OCI-LY3 (cell line): ENCODE results near the gene SRP9.

Source experiments
- H2AFZ ChIP-seq: fragments of 200-600, 300-600 bp; shearing (Covaris generic); 2 replicates; pipeline ENCODE4 v1.6.0; 2014; ENCODE audit warnings: antibody characterized with exemption, low read depth, low read length
- H3K27ac ChIP-seq: fragments of 200-600, 300-600 bp; sonication (generic); 2 replicates; pipeline ENCODE4 v1.5.1; 2014; ENCODE audit warnings: mild to moderate bottlenecking, low read length, moderate library complexity, mixed read lengths
- H3K27me3 ChIP-seq: fragments of 200-600, 300-600 bp; sonication (generic); 2 replicates; pipeline ENCODE4 v1.6.1; 2014; ENCODE audit warnings: low read depth, low read length, mixed read lengths
- H3K36me3 ChIP-seq: fragments of 200-600, 300-600 bp; sonication (generic); replicated peaks from 2 replicates; pipeline ENCODE3; 2014; ENCODE audit warnings: low read depth, low read length, mixed read lengths
- H3K4me1 ChIP-seq: fragments of 300-600, 200-600 bp; sonication (generic); 2 replicates; pipeline ENCODE4 v1.6.1; 2014; ENCODE audit warnings: low read length, mixed read lengths
- H3K4me2 ChIP-seq: fragments of 200-600, 300-600 bp; sonication (generic); 2 replicates; pipeline ENCODE4 v1.6.1; 2014; ENCODE audit warnings: low read length, mixed read lengths
- H3K4me3 ChIP-seq: fragments of 300-600, 200-600 bp; sonication (generic); 2 replicates; pipeline ENCODE4 v1.5.1; 2014; ENCODE audit warnings: antibody characterized with exemption, mild to moderate bottlenecking, low read length, moderate library complexity
- H3K79me2 ChIP-seq: fragments of 300-600, 200-600 bp; shearing (Covaris generic); 2 replicates; pipeline ENCODE4 v1.6.1; 2014; ENCODE audit warnings: mild to moderate bottlenecking, low read length, mixed read lengths
- H3K9ac ChIP-seq: fragments of 300-600, 200-600 bp; shearing (Covaris generic); 2 replicates; pipeline ENCODE4 v1.6.0; 2014; ENCODE audit warnings: mild to moderate bottlenecking, low read length, moderate library complexity
- H3K9me3 ChIP-seq: fragments of 200-600, 300-600 bp; shearing (Covaris generic); 2 replicates; pipeline ENCODE4 v1.6.1; 2014; ENCODE audit warnings: low read length, mixed read lengths; ENCODE audit not compliant: insufficient read depth
- H4K20me1 ChIP-seq: fragments of 200-600, 300-600 bp; sonication (generic); 2 replicates; pipeline ENCODE4 v1.6.1; 2016; ENCODE audit warnings: low read length, mixed read lengths; ENCODE audit not compliant: insufficient read depth
- EZH2phosphoT487 ChIP-seq: fragments of 200-600 bp; shearing (Covaris generic); IDR thresholded peaks from 2 replicates; pipeline ENCODE4 v1.6.1; 2018; ENCODE audit warnings: antibody characterized with exemption, mixed run types, low read depth
- TF ChIP-seq, protein P1 (sequence below): fragments of 200-600, 300-600 bp; sonication (generic); IDR thresholded peaks from 2 replicates; pipeline ENCODE4 v1.5.1; 2014; ENCODE audit warnings: antibody characterized with exemption, low read length, low read depth

Gene SRP9

DNA sequence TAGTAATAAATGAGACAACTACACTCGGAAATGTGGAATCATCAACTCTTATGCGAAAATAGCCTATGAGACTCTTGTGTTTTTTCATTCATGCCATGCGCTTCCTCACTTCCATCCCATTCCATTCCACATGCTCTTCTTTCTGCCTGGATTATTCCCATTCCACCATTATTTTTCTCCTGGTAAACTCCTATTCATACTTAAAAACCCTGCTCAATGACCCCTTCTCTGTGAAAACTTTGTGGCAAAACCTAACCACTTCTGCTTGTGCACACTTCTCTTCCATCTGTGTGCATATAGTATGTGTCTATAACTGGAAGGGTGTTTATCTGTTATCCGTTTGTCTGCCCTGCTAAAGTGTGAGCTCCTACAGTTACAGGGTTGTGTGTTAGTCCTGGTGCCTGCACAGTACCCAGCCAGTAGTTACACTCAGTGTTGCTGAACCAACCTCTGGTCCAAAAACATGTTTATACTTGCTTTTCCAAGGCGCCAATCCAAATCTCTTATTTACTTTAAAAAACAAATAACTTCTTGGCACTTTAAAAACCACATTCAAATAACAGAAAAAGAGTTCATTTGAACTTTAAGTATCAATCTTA, 43.0 kb downstream of the SRP9 start:
- no peaks in the 10 kb centered on the region for H3K36me3 ChIP-seq
- no peak overlapping the region for H3K4me2 ChIP-seq
- H3K4me3 ChIP-seq: no peak overlapping the region
- no peaks in the 10 kb centered on the region for H3K27me3 ChIP-seq
- H4K20me1 ChIP-seq: no peaks in the 10 kb centered on the region
- no peaks in the 10 kb centered on the region for H3K79me2 ChIP-seq
- TF ChIP-seq, protein P1, sequence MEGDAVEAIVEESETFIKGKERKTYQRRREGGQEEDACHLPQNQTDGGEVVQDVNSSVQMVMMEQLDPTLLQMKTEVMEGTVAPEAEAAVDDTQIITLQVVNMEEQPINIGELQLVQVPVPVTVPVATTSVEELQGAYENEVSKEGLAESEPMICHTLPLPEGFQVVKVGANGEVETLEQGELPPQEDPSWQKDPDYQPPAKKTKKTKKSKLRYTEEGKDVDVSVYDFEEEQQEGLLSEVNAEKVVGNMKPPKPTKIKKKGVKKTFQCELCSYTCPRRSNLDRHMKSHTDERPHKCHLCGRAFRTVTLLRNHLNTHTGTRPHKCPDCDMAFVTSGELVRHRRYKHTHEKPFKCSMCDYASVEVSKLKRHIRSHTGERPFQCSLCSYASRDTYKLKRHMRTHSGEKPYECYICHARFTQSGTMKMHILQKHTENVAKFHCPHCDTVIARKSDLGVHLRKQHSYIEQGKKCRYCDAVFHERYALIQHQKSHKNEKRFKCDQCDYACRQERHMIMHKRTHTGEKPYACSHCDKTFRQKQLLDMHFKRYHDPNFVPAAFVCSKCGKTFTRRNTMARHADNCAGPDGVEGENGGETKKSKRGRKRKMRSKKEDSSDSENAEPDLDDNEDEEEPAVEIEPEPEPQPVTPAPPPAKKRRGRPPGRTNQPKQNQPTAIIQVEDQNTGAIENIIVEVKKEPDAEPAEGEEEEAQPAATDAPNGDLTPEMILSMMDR: no peak
- no peak for TF ChIP-seq EZH2phosphoT487
- H3K4me1 ChIP-seq: peaks cover 4% of the 10 kb centered on the region; the same call in 1 of the 2 replicates
- H2AFZ ChIP-seq: no peak overlapping the region
- no peaks in the 10 kb centered on the region for H3K9me3 ChIP-seq
- no peak overlapping the region for H3K9ac ChIP-seq
- H3K27ac ChIP-seq: no peak overlapping the region

DNA sequence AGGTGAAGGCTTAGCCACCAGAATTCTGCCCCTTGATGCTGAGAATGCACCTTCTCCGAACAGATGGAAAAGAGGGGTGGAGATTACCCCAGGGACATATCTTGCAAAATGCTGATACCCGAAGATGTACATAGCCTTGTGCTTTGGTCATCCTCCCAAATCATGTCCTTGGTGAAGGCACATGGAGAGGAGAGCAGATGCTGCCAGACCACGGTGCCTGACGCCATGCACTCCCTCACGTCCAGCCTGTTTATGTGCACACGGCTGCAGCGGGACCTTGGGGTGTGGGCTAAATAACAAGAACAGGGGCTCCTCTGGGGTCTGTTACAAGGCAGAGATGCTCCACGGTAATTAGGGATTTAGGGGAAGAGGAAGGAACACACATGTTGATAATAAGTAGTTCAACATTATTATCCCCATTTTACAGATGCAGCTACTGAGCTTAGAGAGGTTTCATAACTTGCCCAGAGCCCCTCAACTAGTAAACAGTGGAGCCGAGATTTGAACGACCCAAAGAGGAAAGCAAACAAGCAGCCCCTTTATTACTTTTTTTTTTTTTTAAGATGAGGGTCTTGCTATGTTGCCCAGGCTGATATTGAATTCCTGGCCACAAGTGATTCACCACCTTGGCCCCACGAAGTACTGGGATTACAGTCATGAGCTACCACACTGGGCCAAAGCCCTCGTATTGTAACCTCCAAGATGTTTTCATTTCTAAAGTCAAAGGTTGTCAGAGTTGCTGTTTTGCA, 45.2 kb downstream of the SRP9 start:
- Histone ChIP-seq H3K4me1 (peaks cover under 1% of the 10 kb centered on the region; the same call in 1 of the 2 replicates), H3K4me3 (no peak overlapping the region), H4K20me1 (no peaks in the 10 kb centered on the region), H3K4me2 (no peak overlapping the region), H3K36me3 (no peaks in the 10 kb centered on the region), H3K27me3 (no peaks in the 10 kb centered on the region), H2AFZ (no peak overlapping the region), H3K9me3 (no peaks in the 10 kb centered on the region), H3K27ac (no peak overlapping the region), H3K79me2 (no peaks in the 10 kb centered on the region), H3K9ac (no peak overlapping the region)
- TF ChIP-seq, protein P1: no peak
- no peak for TF ChIP-seq EZH2phosphoT487

DNA sequence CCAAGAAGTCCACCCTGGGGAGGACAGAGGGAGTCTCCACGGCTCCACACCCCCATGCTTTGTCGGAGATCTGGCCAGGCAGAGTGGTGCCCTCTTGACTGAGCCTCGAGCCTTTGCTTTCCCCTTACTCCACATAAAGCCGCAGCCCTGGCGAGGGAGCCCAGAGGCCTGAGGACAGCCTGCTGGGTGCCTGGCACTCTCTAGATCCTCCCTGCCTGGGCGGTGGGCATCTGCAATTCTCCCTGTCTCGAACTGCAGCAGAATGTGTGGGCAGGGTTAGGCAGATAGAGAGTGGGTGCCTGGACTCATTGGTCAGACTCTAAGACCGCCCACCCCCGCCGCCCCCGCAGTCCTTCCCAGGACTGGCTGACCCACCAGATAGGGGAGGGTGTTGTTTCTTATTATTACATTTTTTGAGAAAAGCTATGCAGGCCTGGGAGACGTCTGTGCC, 46.2 kb downstream of the SRP9 start:
- Histone ChIP-seq H3K9me3 (no peaks in the 10 kb centered on the region), H3K4me2 (no peak overlapping the region), H3K36me3 (no peaks in the 10 kb centered on the region), H3K4me3 (no peak overlapping the region), H3K9ac (no peak overlapping the region), H3K79me2 (no peaks in the 10 kb centered on the region), H2AFZ (no peak overlapping the region), H3K4me1 (no peaks in the 10 kb centered on the region), H4K20me1 (no peaks in the 10 kb centered on the region), H3K27me3 (no peaks in the 10 kb centered on the region), H3K27ac (no peak overlapping the region)
- TF ChIP-seq, protein P1: no peak
- no peak for TF ChIP-seq EZH2phosphoT487

DNA sequence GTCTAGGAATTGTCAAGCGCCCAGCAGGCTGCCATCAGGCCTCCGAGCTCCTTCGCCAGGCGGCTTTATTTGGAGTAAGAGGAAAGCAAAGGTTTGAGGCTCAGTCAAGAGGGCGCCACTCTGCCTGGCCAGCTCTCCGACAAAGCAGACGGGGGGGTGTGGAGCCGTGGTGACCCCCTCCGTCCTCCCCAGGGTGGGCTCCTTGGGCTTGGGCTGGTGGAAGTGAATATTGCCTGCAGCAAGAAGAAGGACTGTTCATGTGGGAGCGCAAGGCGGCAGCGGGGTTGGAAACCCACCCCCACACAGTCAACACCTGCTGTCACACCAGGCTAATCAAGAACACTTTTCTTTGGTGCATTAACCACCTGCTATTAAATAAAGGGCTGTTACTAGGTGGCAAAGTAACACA, 46.9 kb downstream of the SRP9 start:
- no peak overlapping the region for H3K4me2 ChIP-seq
- no peak overlapping the region for H2AFZ ChIP-seq
- H3K9ac ChIP-seq: no peak overlapping the region
- no peaks in the 10 kb centered on the region for H3K79me2 ChIP-seq
- H3K27ac ChIP-seq: no peak overlapping the region
- no peaks in the 10 kb centered on the region for H3K27me3 ChIP-seq
- H4K20me1 ChIP-seq: no peaks in the 10 kb centered on the region
- no peaks in the 10 kb centered on the region for H3K36me3 ChIP-seq
- no peaks in the 10 kb centered on the region for H3K4me1 ChIP-seq
- H3K4me3 ChIP-seq: no peak overlapping the region
- H3K9me3 ChIP-seq: no peaks in the 10 kb centered on the region
- no peak for TF ChIP-seq EZH2phosphoT487
- TF ChIP-seq, protein P1: no peak
